ENCODE results near the gene PTBP2. TPM values are rescaled to one million over a fixed set of nuclear protein-coding genes. Genes with fewer than 3 reads are reported as not detected.

Gene PTBP2
- total RNA-seq, 6 donors from 2014 or later = 10.4 to 36.5 (median 14.4) TPM

GRCh38 chr1:96723936-96724335, 2.4 kb downstream of the PTBP2 start:
- TF ChIP-seq EP300 (IDR thresholded peaks at IDR 0.05) = no peak
- TF ChIP-seq POLR2A (IDR thresholded peaks at IDR 0.05) = no peak
- no peak for TF ChIP-seq POLR2AphosphoS5 (IDR thresholded peaks at IDR 0.05)
- TF ChIP-seq, protein P1, sequence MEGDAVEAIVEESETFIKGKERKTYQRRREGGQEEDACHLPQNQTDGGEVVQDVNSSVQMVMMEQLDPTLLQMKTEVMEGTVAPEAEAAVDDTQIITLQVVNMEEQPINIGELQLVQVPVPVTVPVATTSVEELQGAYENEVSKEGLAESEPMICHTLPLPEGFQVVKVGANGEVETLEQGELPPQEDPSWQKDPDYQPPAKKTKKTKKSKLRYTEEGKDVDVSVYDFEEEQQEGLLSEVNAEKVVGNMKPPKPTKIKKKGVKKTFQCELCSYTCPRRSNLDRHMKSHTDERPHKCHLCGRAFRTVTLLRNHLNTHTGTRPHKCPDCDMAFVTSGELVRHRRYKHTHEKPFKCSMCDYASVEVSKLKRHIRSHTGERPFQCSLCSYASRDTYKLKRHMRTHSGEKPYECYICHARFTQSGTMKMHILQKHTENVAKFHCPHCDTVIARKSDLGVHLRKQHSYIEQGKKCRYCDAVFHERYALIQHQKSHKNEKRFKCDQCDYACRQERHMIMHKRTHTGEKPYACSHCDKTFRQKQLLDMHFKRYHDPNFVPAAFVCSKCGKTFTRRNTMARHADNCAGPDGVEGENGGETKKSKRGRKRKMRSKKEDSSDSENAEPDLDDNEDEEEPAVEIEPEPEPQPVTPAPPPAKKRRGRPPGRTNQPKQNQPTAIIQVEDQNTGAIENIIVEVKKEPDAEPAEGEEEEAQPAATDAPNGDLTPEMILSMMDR (IDR thresholded peaks at IDR 0.05) = no peak
- DNase-seq (no peak), ATAC-seq (ENCODE audit: low FRiP score in 2 of 2) (no peak)
- Histone ChIP-seq H3K27me3 (no peaks in the 10 kb centered on the region), H3K9me3 (no peaks in the 10 kb centered on the region), H3K27ac (no peak overlapping the region), H3K4me1 (peaks cover 10 to 28% (median 23%) of the 10 kb centered on the region in 4 donors), H3K36me3 (peaks cover 0 to 3% (median under 1%) of the 10 kb centered on the region in 4 donors), H3K4me3 (no peak overlapping the region)
- 73 to 82% methylated on average over 3 of the region's 3 CpGs for WGBS, 2 donors

DNA sequence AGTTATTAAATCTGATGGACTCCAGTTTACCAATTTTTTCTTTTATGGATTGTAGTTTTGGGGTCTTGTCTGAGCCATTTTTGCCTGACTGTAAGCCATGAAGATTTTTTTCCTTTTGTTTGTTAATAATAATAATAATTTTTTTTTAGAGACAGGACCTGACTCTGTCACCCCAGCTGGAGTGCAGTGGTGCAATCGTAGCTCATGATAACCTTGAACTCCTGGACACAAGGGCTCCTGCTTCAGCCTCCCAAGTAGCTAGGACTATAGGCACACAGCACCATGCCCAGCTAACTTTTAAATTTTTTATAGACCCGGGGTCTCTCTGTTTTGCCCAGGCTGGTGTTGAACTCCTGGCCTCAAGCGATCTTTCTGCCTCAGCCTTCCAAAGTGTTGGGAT, 6.3 kb downstream of the PTBP2 start:
- 93 to 94% methylated on average over 3 of the region's 3 CpGs for WGBS, 2 donors
- no peak overlapping the region for H3K27ac ChIP-seq
- H3K4me1 ChIP-seq = peaks cover 10 to 31% (median 23%) of the 10 kb centered on the region in 4 donors
- peaks cover 0 to 4% (median 1%) of the 10 kb centered on the region in 4 donors for H3K36me3 ChIP-seq
- no peaks in the 10 kb centered on the region for H3K9me3 ChIP-seq
- no peak for ATAC-seq (ENCODE audit: low FRiP score in 2 of 2)
- H3K27me3 ChIP-seq = no peaks in the 10 kb centered on the region
- no peak overlapping the region for H3K4me3 ChIP-seq
- DNase-seq = no peak
- TF ChIP-seq POLR2A (IDR thresholded peaks at IDR 0.05) (no peak), POLR2AphosphoS5 (IDR thresholded peaks at IDR 0.05) (no peak), EP300 (IDR thresholded peaks at IDR 0.05) (no peak)
- TF ChIP-seq, protein P1 (IDR thresholded peaks at IDR 0.05) = no peak

DNA sequence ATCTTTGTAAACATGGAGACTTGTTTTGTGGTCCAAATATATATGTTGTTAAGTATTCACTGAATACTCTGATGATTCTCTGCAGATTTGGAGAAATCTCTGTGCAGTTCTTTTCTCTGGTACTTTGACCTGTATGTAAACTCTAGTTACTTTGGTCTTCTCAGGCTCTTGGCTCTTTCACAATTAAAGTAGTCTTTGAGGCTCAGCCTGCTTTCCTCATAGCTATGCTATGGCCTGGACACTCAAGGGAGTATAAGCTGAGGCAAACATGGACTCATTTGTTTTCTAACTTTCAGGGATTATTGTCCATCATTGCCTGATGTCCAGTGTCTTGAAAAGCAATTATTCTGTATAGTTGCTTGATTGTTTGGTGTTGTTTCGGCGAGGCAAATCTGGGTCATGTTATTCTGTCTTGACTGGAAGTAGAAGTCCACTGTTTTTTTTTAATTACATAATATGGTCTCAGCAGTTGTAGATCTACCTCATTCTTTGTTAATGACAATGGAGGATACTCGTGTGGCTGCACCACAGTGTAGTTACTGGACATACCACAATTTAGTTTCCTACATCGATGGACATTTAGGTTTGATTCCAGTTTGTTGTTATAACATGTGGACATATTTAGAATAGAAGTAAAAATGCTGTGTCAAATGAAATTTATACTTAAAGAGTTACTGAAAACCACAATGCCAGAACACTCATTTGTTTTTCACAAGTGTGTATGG, 9.2 kb downstream of the PTBP2 start:
- H3K9me3 ChIP-seq = peaks cover 0 to 2% (median 0%) of the 10 kb centered on the region in 4 donors
- no peak overlapping the region for H3K27ac ChIP-seq
- ATAC-seq (ENCODE audit: low FRiP score in 2 of 2) = no peak
- H3K36me3 ChIP-seq = peaks cover 0 to 4% (median 2%) of the 10 kb centered on the region in 4 donors
- H3K27me3 ChIP-seq = no peaks in the 10 kb centered on the region
- no peak overlapping the region for H3K4me3 ChIP-seq
- peaks cover 0 to 19% (median 7%) of the 10 kb centered on the region in 4 donors for H3K4me1 ChIP-seq
- TF ChIP-seq EP300 (IDR thresholded peaks at IDR 0.05) (no peak), POLR2AphosphoS5 (IDR thresholded peaks at IDR 0.05) (no peak), POLR2A (IDR thresholded peaks at IDR 0.05) (no peak)
- TF ChIP-seq, protein P1 (IDR thresholded peaks at IDR 0.05) = no peak
- no peak for DNase-seq
- 88% methylated on average over 4 of the region's 4 CpGs for WGBS, 2 donors

DNA sequence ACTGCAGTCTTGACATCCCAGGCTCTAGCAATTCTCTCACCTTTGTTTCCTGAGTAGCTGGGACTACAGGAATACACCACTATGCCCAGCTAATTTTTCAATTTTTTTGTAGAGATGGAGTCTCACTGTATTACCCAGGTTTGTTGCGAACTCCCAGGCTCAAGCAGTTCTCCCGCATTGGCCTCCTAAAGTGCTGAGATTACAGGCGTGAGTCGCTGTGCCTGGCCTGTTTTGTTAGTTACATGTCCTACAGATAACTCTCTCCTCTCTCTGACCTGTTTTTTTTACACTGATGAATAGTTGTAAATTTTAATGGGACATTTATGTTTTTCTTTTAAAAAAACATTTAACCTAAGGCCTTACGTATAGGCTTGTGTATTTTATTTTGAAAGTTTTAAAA, 19.8 kb downstream of the PTBP2 start:
- ATAC-seq (ENCODE audit: low FRiP score in 2 of 2) (no peak), DNase-seq (no peak)
- H3K4me3 ChIP-seq = no peak overlapping the region
- no peaks in the 10 kb centered on the region for H3K27me3 ChIP-seq
- H3K27ac ChIP-seq = no peak overlapping the region
- no peak for TF ChIP-seq POLR2AphosphoS5 (IDR thresholded peaks at IDR 0.05)
- TF ChIP-seq POLR2A (IDR thresholded peaks at IDR 0.05) = no peak
- TF ChIP-seq, protein P1 (IDR thresholded peaks at IDR 0.05) = no peak
- no peak for TF ChIP-seq EP300 (IDR thresholded peaks at IDR 0.05)
- 96% methylated on average over 5 of the region's 5 CpGs for WGBS, 2 donors
- peaks cover 0 to 7% (median 0%) of the 10 kb centered on the region in 4 donors for H3K36me3 ChIP-seq
- H3K9me3 ChIP-seq = peaks cover 0 to 3% (median 0%) of the 10 kb centered on the region in 4 donors
- peaks cover 0 to 6% (median 1%) of the 10 kb centered on the region in 4 donors for H3K4me1 ChIP-seq
